ENCODE measurements around the gene LRP1.

Gene LRP1

DNA sequence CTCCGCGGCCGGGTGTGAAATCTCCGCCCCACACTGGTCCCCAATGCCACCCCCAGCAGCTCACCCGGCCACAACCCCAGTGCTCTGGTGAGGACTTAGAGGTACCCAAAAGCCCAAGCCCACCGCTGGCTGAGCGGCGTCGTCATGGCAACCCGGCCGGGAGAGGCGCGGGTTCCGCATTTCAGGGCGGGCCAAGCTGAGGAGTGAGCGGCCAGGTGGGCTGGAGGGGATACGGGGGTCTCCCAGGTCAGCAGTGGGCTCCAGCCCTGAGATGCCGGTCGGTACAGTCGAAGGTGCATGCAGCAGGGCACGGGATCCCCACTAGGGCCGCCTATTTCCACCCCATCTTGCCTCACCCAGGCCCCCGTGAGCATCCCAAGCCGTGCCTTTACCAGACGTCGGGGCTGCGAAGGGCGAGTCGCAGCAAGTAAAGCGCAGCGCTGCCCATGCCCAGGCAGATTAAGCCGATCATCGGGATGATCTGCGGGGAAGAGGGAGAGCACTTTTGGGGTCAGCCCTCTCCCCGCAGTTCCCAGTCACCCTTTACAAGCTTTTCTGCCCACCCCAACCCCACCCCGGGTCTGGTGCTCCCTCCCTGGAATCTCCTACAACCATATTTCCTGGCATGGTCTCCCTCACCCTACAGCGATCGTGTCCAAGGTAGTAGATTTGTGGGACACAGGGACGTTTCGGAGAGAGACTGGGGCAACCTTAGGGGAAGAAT lies 108.1 kb downstream of the LRP1 start:
- no peak for DNase-seq (ENCODE audit: extremely low read depth, low read depth)
- TF ChIP-seq, protein P1, sequence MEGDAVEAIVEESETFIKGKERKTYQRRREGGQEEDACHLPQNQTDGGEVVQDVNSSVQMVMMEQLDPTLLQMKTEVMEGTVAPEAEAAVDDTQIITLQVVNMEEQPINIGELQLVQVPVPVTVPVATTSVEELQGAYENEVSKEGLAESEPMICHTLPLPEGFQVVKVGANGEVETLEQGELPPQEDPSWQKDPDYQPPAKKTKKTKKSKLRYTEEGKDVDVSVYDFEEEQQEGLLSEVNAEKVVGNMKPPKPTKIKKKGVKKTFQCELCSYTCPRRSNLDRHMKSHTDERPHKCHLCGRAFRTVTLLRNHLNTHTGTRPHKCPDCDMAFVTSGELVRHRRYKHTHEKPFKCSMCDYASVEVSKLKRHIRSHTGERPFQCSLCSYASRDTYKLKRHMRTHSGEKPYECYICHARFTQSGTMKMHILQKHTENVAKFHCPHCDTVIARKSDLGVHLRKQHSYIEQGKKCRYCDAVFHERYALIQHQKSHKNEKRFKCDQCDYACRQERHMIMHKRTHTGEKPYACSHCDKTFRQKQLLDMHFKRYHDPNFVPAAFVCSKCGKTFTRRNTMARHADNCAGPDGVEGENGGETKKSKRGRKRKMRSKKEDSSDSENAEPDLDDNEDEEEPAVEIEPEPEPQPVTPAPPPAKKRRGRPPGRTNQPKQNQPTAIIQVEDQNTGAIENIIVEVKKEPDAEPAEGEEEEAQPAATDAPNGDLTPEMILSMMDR (IDR thresholded peaks at IDR 0.05; ENCODE audit: low read depth, low read length) = no peak

DNA sequence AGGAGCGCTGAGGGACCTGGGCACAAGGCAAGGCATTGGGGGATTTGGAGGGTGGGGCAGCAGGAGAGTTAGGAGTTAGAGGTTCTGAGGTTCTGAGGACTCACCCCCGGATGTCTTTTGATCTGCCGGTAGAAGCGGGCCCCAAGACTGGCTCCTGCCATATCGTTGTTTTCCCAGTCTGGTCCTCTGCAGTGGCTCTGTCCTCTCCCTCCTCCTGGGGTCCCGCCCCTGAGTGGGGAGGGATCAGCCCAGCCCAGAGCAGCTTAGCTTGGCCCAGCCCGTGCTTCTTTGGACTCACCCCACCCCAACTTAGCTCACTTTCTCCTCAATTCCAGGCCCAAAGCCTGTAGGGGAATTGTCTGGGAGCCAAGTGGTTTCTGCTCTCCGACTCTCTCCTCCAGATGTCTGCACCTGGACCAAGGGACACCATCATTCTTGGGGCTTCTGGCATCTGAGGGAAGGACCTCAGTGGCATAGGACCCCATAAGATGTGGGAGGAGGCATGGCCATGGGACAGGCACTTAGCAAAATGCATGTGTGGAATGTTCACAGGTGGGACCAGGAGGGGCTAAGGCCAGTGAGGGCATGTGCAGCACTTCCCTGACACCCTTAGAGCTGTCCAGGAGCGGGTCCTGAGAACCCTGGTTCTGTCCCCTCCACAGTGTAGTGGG lies 108.8 kb downstream of the LRP1 start:
- TF ChIP-seq, protein P1 (IDR thresholded peaks at IDR 0.05; ENCODE audit: low read depth, low read length) = no peak
- DNase-seq (ENCODE audit: extremely low read depth, low read depth) = no peak

DNA sequence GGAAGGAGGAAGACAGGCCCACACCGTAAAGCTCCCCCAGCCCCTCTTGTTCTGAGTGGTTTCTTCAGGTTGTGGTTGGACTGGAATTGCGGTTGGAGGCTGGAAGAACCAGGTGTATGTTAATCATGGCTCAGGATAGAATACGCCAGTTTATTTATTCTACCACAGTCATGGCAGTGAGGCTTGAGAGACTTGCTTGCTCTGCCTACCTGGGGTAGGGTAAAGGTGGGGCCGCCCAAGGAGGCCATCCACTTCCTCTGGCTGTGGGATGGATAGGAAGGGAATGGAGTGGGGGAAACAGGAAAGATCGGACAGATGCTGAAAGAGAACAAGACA lies 109.3 kb downstream of the LRP1 start:
- TF ChIP-seq, protein P1 (IDR thresholded peaks at IDR 0.05; ENCODE audit: low read depth, low read length) = no peak
- DNase-seq (ENCODE audit: extremely low read depth, low read depth) = no peak

DNA sequence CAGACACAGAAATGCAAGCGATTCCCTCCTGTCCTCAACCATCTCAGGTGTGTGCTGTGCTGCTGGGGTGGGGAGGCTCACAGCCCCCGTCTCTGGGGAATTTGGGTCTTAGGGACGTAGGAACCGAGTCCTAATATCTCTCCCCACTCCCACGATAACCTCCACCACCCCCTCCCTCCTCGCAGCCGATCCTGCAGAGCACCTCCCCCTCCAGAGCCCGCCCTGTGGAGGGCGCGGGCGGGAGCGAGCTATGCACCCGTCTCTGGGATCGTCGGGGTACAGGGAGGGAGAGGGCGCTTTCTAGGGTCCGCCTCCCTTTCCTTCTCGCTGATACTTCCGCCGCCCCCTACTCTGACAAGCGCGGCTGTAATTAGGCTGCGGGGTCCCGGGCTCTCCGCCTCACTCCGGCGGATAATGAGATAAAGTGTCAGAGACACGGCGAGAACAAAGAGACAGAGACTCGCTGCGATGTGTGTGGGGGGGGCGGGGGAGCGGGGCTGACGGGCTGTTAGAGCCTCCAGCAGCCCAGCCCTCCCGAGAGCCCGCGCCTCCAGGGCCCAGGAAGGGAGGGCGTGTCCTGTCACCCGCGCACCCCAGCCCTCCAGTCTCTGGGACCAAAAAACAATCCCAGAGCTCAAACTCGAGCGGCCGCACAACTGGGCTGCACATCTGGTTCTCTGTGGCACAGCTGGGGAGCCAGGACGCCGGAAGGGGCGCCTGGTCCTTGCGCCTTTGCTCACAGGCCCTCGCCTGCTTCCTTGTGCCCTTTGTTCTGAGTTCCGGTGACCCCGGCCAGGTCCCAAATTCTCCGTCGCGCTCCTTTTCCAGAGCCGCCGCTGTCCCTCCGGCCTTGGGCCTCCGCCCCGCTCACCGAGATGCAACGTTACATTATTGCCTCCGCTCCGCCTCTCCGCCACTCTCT lies 109.9 kb downstream of the LRP1 start:
- no peak for DNase-seq (ENCODE audit: extremely low read depth, low read depth)

DNA sequence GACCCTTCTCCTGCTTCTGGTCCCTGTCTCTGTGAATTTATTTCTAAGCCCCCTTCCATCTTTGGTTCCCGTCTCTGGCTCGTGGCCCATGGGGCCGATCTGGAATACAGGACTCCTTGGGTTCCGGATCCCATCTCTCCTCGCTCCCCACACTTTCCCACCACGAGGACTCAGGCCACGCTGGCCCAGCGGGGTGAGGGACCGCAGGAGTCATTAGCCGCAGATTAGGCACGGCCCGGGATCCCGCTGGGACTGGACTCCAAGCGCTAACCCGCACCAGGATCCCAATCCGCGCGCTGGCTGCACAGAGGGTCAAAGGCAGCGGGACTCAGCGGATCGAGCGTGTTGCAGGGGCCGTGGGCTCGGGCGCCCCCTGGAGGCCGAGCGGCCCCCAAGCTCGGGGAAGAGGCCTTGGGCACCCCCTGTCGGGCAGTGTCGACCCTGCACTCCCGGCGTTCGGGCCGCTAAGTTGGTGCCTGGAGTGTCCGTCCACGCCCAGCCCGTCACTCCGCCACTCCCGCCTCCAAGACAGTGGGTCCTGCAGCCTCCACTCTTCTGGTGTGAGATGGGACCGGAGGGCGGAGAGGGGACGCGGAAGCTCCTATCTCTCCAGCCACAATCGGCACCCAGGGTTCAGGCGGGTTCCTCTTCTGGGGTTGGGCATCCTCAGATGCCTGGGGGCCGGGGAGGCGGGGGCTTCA lies 110.7 kb downstream of the LRP1 start:
- peak; percentile 81 for DNase-seq (ENCODE audit: extremely low read depth, low read depth)
- TF ChIP-seq, protein P1 (IDR thresholded peaks at IDR 0.05; ENCODE audit: low read depth, low read length) = no peak; the same call in none of the 2 replicates

More for the DNA sequence above, 109.9 kb downstream of the LRP1 start:
- TF ChIP-seq, protein P1 (IDR thresholded peaks at IDR 0.05; ENCODE audit: low read depth, low read length) = no peak

DNA sequence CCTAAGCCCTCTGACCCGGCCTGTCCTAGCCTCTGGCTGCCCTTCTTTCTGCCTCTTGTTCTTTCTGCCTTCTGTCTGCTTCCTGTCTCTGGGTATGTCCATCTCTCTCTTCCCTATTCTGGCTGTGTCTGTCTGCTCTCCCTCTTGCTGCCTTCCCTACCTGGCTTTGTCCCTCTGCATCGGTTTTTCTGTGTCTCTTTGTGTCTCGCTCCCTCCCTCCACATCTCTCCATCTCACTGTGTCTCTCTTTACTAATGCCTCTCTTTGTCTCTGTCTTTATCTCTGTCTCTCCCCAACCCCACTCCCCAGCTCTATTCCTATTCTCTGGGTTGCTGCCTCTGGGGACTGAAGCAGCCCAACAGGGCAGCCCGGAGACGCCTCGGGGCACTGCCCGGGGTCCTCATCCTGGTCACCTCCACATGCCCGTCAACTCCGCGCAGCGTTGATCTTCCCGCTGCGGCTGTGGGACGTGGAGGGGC lies 111.3 kb downstream of the LRP1 start:
- no peak for DNase-seq (ENCODE audit: extremely low read depth, low read depth)
- TF ChIP-seq, protein P1 (IDR thresholded peaks at IDR 0.05; ENCODE audit: low read depth, low read length) = no peak

Data from AG09319 (cell line).